Pancreas (tissue), 10 donors: ENCODE measurements around the gene MRPS18A. TPM values are rescaled to one million over a fixed set of nuclear protein-coding genes. Genes with fewer than 3 reads are reported as not detected.

Experiments
- ATAC-seq, 4 donors: fragments of 200-7000 bp; cut with Tn5 transposase; one replicate each; pipeline versions ENCODE4 v1.8.0 to v1.9.1; 2020; ENCODE audit warnings: mild to moderate bottlenecking in 4 of 4, moderate library complexity in 4 of 4
- DNase-seq, 6 donors: peaks; one replicate each; pipeline ENCODE4 v3.0.0-alpha.2; 2020
- FAIRE-seq: peaks from 2 replicates; lab custom pipeline; 2012; peaks lifted over from hg19 to GRCh38; lab: Jason Lieb, UNC
- H3K27ac ChIP-seq, 4 donors: fragments of 200-600 bp; sonication (generic); 1 replicate in 3 of 4; 2 replicates in 1 of 4; pipeline versions ENCODE4 v1.5.0 to v1.8.0; 2020
- H3K27me3 ChIP-seq, 4 donors: fragments of 200-600 bp; one replicate each; pipeline ENCODE4 v1.8.0; 2021
- H3K36me3 ChIP-seq, 3 donors: fragments of 200-600 bp; sonication (generic) in 1 of 3; one replicate each; pipeline versions ENCODE4 v1.5.0 to v1.8.0; 2020 to 2021
- H3K4me1 ChIP-seq, 3 donors: fragments of 200-600 bp; one replicate each; pipeline ENCODE4 v1.8.0; 2021
- H3K4me3 ChIP-seq, 4 donors: fragments of 200-600 bp; sonication (generic) in 2 of 4; one replicate each; pipeline versions ENCODE4 v1.5.0 to v1.8.0; 2020 to 2021
- H3K9me3 ChIP-seq, 4 donors: fragments of 200-600 bp; one replicate each; pipeline ENCODE4 v1.8.0; 2021
- CTCF ChIP-seq, 4 donors: fragments of 200-600 bp; sonication (generic) in 3 of 4; IDR thresholded peaks; one replicate each; pipeline versions ENCODE4 v1.5.0 to v1.8.0; 2021; ENCODE audit warnings: antibody characterized with exemption in 4 of 4
- WGBS, 2 donors: extraction: QIAGEN DNeasy Blood & Tissue Kit; methylation state at CpG; one replicate each; pipeline ENCODE4 v1.1.7; 2013; 5-methylcytosine and 5-hydroxymethylcytosine counted together
- intact Hi-C, 3 donors: fragments of 100-400 bp; cut with DNase I; formaldehyde crosslinking; loops; one replicate each; pipeline versions ENCODE4 v1.11.1 to v1.14.2; 2022
- polyA plus RNA-seq, 2 donors: library from polyadenylated mRNA; stranded (reverse); fragments of 200-250 nt; gene quantifications; one replicate each; pipeline ENCODE4 v1.2.3, GENCODE V29; 2013
- total RNA-seq, 6 donors: library from RNA; stranded (reverse); fragmentation: NEBNext Ultra II Directional in 4 of 6; extraction: Animal tissue kit (Norgen Biotek cat#: 25700) in 4 of 6; gene quantifications; one replicate each; pipeline versions ENCODE4 v1.2.1 to v1.2.4, GENCODE V29; 2021 to 2023
- donor health status: healthy with polysubstance abuse.
- donor health status: DM: no; HTN: no; CAD: no; lungs with moderate emphysema.
- donor health status: DM: no; HTN: no; CAD: no.
- donor health status: control.
- donor health status: control.
- donor health status: Bipolar disorder and iron deficiency.
- donor health status: DM: yes; HTN: yes; CAD: no.
- donor health status: DM: no; HTN: no; CAD: no.
- donor health status: DM: no; HTN: no; CAD: no.
- donor health status: DM: yes; HTN: yes; CAD: no.

Gene MRPS18A
- total and polyA plus RNA-seq, 8 donors = 10.9 to 24.6 (median 15.7) TPM

DNA sequence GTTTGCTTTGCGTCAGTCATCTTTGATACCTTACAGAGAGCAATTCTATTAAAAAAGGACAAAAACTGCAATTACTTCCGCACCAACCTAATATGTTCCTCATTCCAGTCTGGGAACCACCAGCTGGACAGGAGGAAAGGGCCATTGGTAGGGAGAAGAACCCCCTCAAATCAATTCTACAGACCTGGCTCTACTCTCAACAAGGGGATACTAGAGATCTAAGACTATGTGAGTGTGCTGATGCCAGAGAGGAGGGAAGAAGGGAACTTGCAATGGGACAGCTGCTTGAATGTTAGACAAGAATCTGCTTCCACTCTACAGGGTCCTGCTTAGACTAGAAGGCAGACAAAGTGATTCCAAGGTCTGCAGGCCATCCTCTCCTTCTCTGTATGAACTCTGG lies 13.3 kb downstream of the MRPS18A start:
- no peak for ATAC-seq
- Histone ChIP-seq H3K4me3 (no peak overlapping the region), H3K9me3 (no peaks in the 10 kb centered on the region), H3K27me3 (no peaks in the 10 kb centered on the region), H3K4me1 (peaks cover 4 to 19% (median 11%) of the 10 kb centered on the region in 3 donors), H3K36me3 (peaks cover 4 to 31% (median 6%) of the 10 kb centered on the region in 3 donors), H3K27ac (no peak overlapping the region)
- TF ChIP-seq CTCF (IDR thresholded peaks at IDR 0.05) = no peak
- intact Hi-C loops = no loop called here
- DNase-seq = no peak
- FAIRE-seq = no peak
- WGBS, 2 donors = 81 to 90% methylated on average over 2 of the region's 2 CpGs

DNA sequence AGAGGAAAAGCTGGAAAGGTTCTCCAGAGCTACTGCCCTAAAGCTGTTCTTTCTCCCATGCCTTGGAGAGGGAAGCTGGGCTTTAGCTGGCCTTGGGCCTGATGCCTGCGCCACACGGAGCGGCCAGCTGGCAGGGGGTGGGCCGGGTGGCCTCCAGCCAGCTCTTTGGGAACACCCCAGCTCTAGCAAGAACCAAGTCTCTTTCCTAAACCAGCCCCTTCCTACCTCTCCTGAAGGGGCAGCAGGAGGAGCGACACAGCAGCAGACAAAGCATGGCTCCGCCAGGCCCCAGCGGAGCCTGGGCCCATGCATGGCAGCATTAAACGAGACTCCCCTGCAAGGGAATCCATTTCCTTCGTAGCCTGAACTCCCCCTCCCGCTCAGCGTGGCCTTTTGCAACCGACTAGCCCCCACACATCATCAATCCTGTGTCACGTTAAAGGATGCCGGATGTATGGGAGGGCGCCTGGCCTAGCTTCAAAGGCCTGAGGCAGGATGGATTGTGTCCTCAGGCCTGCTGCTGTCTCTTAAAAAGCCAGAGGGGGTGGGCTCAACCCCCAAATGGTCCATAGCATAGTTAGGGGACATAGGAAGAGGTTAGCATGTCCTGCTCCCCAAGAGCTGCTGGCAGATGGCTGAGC lies 14.0 kb downstream of the MRPS18A start:
- 59 to 62% methylated on average over 15 of the region's 15 CpGs for WGBS, 2 donors
- FAIRE-seq (no peak), DNase-seq (peak; percentile 54 to 88 (median 79)), ATAC-seq (peak; percentile 64 to 82 (median 76))
- Histone ChIP-seq H3K36me3 (peaks cover 4 to 31% (median 6%) of the 10 kb centered on the region in 3 donors), H3K4me1 (peaks cover 7 to 19% (median 12%) of the 10 kb centered on the region in 3 donors), H3K4me3 (no peak overlapping the region), H3K27me3 (no peaks in the 10 kb centered on the region), H3K27ac (peak overlapping the region in 1 of 4 donors; percentile 16), H3K9me3 (no peaks in the 10 kb centered on the region)
- intact Hi-C loops = no loop called here
- TF ChIP-seq CTCF (IDR thresholded peaks at IDR 0.05) = no peak

- no peak for FAIRE-seq
- Histone ChIP-seq H3K27me3 (no peaks in the 10 kb centered on the region), H3K27ac (peak overlapping the region in 1 of 4 donors; percentile 11), H3K9me3 (no peaks in the 10 kb centered on the region), H3K4me3 (no peak overlapping the region), H3K4me1 (peaks cover 18 to 33% (median 24%) of the 10 kb centered on the region in 3 donors), H3K36me3 (peaks cover 0 to 23% (median 6%) of the 10 kb centered on the region in 3 donors)
- no peak for TF ChIP-seq CTCF (IDR thresholded peaks at IDR 0.05)
- WGBS, 2 donors = 75 to 78% methylated on average over 16 of the region's 16 CpGs
- ATAC-seq = no peak
- intact Hi-C loops = no loop called here
- DNase-seq = peak in 1 of 6 donors; percentile 76
These were observed 15.5 kb downstream of the MRPS18A start for GRCh38 chr6:43671801-43672690.

DNA sequence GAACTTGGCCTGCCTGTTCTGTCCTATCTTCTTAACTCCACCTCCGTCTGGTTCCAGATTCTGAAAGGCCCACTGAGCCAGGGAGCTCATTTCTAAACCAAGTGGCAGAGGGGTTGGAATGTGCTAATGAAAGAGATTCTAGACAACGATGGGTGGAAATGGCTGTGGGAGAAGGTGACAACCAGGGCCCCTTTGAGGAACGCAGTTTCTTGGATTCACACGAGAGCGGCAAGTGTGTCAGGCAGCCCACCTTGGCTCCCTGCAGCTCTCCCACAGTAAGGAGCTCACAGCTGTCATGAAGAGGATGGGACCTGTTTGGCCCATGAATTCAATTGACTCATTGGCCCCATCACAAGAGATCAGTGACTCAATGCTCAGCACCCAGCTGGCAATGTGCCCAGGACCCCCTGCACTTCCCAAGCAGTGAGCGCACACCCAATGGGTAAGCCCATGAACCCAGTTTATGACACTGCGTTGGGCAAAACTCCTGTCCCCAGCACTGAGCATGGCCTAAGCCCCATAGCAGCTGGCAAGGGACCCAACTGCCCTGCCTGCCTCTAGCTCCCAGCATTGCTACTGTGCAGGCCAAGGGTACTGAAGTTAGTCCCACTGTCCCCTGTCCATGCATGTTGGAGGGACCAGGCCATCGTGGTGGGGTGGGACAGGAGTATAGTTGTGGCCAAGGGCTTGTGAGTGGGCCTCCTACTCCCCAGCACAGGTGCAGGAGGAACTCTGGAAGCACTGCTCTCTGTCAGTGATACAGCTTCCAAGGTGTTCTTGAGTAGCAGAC lies 16.4 kb downstream of the MRPS18A start:
- ATAC-seq (no peak), FAIRE-seq (no peak), DNase-seq (peak in 1 of 6 donors; percentile 68)
- TF ChIP-seq CTCF (IDR thresholded peaks at IDR 0.05) = no peak
- 90 to 93% methylated on average over 8 of the region's 8 CpGs for WGBS, 2 donors
- peaks cover 18 to 34% (median 24%) of the 10 kb centered on the region in 3 donors for H3K4me1 ChIP-seq
- no peaks in the 10 kb centered on the region for H3K9me3 ChIP-seq
- H3K27me3 ChIP-seq = no peaks in the 10 kb centered on the region
- H3K36me3 ChIP-seq = peaks cover 0 to 17% (median 0%) of the 10 kb centered on the region in 3 donors
- no peak overlapping the region for H3K4me3 ChIP-seq
- intact Hi-C loops = no loop called here
- H3K27ac ChIP-seq = no peak overlapping the region
